Kidney capillary endothelial cell (primary cell): ENCODE results near the gene NR4A1.

Source experiments
- DNase-seq: peaks from one replicate; pipeline ENCODE4 v3.0.0-alpha.2; 2018; ENCODE audit warnings: low spot score

NR4A1 gene

DNA sequence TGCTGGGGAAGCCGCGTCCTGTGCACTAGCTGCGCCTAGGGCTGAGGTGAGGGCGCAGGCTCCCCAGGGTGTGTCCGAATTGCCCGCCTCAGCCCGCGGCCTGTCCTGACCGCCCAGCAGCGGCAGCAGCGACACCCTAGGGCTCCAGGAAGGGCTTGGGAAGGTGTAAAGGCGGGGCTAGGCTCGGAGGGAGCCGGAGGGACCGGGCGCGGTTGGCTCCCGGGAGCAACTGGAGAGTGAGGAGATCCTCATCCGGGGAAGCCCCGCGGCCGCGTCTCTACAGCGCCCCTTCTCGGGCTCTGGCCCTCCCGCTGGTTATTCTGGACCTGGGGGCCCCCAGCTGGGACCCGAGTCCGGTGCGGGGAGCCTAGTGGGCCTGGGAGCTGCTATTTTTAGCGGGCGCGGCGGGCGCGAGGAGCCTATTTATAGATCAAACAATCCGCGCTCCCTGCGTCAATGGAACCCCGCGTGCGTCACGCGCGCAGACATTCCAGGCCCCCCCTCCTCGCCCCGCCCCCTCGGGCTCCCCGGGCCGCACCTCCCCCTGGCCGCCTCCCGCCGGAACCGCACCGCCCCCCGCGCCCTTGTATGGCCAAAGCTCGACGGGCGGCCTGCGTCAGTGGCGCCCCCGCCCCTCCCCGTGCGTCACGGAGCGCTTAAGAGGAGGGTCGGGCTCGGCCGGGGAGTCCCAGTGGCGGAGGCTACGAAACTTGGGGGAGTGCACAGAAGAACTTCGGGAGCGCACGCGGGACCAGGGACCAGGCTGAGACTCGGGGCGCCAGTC, at the start of gene NR4A1:
TSS of gene NR4A1 (plus strand) at position 685 of the 784 bp plus-strand sequence. CDS start 2,887 bp downstream, outside the sequence.
- peak; percentile 91 for DNase-seq

DNA sequence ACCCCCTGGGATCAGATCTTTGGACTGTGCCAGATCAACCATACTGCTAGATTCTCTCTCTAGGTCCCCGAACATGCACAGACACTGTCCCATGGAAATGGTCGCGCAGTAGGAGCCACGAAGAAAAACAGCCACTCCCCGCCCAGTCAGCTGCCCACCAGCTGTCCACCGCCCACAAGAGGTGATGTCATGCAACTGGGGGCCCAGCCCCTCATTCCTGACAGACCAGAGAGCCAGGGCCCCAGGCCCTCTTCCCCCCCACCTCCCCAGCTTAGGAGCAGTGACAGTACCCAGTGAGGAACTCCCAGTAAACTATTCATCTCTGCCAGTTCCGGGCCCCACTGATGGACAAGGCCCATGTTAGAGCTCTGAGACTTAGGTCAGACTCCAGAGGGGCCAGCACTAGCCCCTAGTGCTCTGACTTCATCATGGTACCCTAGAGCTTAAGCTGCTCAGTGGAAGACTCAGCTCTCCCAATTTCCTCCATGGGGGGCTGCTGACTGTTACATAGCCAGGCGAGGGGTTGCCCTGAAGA, 48.2 kb upstream of the NR4A1 start:
- no peak for DNase-seq

DNA sequence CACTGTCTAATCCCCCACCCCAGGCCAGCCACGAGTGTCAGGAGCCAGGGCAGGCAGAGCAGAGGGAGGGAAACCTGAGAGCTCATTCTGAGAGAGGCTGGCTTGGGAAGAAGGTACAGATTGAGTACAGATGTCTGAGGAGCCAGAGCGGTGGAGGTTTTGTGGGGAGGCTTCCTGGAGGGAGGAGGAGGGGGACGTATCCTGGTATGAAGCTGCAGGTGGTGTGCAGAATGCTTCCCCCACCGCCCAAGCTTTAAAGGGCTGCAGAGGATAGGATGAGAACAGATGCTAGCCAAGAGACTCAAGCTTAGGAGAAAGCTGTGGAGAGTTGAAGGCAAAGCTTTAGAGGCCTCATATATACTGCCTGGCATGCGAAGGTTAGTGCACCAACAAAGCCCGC, 47.7 kb upstream of the NR4A1 start:
- no peak for DNase-seq

DNA sequence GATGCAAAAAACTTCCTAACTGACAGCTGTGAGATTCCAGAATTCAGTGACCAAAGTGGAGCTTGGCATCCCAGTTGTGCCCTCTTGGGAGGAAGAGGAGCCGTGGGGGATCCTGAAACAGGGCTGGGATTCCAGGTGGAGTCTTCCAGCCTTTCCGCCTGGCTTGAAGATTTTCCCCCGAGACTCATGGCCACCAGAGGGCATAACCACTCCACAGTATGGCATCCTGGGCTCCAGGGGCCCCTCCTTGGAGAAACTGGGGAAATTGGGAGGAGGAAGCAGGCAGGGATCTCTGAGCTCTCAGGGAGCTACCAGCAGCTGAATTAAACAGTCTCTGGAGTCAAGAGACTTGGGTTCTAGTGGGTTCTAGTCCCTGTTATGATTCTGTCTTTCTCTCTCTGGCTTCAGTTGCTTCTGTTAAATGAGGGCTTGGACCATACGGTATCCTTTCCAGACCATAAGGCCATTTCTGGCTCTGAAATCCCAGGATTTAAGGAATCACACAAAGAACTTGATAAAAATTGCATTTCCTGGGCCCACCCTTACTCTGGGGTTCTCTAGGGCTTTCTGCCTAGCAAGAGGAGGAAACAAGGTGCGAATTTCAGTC, 47.1 kb upstream of the NR4A1 start:
- DNase-seq, result peak; percentile 65

DNA sequence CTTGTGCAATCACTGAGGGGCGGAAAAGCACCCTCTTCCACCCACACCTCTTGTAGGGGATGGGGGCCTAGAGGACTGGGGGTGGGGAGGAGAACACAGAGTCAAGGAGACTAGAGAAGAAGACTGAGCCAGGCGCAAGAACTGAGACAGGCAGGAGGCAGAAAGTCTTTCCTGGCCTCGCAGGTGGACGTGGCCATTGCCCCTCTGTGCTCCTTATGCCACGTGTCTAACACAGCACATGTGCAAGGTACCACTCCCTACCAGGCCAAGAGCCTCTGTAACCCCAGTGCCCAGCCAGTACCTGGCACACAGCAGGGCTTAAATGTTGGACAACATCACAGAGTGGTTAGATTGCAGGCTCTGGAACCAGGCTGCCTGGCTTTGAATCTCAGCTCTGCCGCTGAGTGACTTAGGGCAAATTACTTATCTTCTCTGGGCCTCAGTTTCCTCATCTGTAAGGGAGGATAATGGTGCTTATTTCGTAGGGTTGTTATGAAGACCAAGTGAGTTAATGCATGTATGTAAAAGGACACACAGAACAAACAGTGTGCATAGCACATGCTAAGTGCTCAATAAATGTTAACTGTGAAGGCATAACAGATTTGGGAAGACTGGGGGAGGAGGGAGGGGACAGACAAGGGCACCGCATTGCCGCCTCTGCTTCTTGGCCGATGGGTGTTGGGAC, 45.9 kb upstream of the NR4A1 start:
- no peak for DNase-seq

DNA sequence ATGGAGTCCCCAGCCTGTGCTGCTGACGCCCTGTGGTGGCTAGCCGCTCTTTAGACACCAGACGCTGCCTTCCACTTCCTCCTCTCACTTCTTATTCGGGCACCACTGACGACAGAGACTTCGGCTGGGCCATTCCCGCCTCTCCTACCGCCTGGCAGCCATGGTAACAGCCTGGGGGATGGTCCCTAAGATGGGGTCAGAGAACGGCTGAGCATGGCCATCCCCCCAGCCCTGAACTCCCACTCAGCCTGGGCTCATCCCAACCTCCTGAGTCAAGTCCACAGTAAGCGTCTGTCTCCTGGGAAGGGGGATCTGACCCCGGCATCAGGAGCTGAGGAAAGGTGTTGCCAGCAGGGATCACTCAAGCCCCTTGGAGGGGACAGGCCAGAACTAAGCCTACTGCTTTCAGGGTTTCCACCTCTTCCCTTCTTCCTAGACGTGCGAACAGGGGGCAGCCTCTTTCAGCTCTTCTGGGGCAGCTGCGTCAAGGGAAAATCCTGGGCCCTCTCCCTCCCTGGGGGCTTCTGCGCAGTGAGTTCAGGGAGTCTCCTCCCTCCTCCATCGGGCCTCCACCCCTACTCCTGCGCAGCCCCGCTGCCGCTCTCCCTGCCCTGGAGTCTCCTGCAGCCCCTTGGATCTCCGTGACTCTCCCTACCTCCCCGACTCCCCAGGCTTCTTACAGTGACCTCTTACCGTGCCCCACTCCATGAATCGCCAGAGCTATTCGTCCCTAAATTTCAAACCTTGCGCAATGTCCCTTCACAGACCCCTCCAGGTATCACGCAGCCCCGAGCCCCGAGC, 45.1 kb upstream of the NR4A1 start:
- peak; percentile 68 for DNase-seq

DNA sequence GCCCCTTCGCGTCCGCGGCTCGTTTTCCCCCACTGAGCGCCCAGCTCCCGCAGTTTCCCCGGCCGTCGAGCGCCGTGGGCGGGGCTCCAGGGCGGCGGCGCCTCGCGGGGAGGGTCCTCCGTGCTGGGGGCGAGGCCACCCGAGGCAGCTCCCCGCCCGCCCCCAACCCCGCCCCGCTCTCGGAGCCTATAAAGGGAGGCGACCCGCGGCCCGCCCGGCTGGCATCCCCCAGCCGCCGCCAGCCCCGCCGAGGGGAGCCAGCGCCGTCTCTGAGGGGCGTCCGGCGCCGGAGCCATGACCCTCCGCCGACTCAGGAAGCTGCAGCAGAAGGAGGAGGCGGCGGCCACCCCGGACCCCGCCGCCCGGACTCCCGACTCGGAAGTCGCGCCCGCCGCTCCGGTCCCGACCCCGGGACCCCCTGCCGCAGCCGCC, 44.5 kb upstream of the NR4A1 start, which contains the start of gene TAMALIN:
TSS of gene TAMALIN (plus strand) at position 221 of the 432 bp plus-strand sequence. CDS start at position 295, 74 bp downstream.
- peak; percentile 77 for DNase-seq

DNA sequence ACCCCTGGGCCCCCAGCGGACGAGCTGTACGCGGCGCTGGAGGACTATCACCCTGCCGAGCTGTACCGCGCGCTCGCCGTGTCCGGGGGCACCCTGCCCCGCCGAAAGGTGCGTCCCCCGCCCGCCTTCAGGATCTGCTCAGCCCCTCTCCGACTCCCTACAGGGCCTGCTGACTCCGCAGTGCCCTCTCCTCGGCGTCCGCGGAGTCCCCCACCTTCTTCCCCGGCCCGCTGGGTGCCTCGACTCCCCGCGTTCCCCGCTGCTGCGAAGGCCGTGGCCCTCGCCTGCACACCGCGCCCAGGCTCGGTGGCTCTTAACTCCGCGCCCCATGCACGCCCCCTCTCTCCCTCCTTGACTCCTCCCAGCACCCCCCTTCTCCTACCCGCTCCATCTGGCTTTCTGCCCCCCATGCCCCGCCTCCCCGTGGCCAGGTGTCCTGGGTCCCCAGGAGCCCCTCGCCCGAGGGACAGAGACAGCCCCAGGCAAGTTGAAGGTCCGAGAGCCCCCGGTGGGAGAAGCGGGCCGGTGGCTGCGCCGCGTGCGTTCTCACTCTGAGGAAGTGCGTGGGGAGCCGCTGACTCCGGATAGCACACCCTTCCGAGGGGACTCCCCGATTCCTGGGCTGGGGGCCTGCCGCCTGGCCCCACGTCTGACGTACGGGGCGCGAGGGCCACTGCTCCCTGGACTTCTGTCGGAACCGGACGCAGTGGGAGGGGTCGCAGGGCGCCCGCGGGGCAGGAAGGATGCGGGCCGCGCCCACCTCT, 43.9 kb upstream of the NR4A1 start:
- peak; percentile 44 for DNase-seq

DNA sequence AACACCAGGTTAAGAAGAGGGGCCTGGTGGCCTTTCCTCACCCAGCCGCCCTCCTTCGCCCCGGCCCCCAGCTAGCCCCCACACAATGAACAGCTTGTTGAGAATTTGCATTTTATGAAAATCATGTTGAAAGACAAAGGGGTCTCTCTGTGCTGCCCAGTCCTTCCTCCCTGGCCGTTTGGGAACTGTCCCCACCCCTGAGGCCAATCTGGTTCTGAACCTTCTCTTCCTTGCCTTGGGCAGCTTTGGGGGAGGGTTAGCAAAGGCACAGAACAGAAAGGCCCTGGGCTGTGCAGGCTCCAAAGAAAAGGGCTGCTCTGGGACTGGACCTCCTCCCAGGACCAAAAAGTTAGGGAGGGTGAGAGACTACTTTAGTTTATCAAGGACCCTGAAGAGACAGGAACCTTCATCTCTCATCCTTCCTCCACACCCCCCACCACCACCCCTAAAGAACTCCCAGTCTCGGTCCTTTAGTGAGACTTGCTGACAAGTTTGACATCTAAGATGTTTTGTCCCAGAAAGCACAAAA, 43.2 kb upstream of the NR4A1 start:
- DNase-seq, result no peak

DNA sequence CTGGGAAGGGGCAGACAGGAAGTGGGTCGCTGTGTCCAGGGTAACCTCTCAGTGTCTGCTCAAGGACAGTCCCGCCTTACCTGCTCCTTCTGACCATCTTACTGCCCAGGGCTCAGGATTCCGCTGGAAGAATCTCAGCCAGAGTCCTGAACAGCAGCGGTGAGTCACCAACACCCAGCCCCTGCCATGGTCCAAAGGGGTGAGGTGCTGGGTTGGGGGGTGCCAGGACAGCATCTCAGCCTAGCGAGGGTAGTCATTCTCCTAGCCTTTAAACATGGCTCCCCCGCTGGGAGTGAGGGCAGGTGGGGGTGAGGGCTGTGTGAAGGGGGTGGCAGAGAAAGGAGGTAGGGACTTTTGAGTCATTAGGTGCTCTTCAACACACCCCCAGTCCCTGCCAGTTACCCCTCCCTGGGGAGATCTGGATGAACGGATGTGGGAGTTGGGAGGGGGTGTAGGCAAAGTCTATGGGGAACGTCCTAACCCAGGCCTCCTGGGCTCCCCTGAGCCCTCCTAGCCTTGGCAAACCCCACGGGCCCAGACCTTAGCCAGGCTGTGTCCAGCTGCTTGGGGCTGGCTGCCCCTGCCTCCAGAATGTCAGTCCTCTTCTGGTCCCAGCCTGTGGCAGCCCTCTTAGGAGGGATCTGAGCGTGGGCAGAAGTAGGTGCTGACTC, 42.0 kb upstream of the NR4A1 start:
- DNase-seq, result no peak

DNA sequence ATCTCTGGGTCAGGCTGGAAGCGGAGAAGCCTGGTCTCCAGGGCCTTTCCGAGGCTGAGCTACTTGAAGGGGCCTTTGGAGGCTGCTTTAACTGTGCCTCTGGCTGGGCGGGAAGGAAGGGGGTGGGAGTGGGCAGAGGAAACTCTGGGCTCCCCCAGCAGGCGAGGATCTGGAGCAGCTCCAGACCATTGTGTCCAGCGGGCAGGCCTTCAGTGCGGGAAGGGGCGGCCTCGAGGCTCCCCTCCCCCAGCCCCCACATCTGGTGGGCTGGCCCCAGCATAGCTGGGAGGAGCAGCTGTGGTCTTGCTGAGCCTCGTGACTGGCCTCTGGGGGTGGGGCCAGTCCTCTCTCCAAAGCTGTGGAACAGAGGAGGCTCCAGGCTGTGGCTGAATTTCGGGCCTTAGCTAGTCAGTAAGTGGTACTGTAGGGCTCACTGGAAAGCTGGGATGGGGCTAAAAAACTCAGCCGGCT, 41.1 kb upstream of the NR4A1 start:
- peak; percentile 64 for DNase-seq

DNA sequence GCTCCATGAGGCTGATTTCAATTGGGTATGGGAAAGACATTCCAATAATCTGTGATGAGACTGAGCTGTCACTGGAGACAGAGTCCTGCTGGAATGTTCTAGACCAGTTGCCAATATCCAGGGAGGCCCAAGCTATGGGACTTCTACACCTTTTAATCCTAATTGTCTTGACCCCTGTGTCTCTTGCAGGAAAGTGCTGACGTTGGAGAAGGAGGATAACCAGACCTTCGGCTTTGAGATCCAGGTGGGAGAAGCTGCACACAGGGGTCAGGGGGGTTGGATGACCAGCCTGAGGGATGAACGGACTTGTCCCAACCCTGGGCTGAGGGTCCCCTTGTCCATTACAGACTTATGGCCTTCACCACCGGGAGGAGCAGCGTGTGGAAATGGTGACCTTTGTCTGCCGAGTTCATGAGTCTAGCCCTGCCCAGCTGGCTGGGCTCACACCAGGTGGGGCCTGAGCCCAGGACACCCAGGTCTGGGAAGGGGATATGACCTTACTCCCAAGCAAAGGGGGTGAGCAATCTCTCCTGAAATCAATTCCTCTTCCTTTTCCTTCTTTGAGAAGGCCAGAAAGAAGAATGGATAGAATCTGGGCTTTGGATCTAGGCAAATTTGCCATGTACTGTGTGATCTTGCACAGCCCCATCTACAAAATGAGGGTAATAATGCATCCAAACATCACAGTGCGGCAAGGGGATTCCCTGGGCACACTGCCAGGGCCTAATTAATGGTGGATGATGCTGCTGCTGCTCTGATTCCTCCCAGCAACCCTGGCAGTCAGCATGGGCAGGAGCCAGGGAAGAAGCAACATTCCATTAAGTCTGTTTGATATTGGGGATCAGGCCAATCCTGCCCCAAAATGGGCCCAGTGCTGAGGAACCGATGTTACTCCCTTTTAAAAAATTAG, 40.3 kb upstream of the NR4A1 start:
- no peak for DNase-seq

DNA sequence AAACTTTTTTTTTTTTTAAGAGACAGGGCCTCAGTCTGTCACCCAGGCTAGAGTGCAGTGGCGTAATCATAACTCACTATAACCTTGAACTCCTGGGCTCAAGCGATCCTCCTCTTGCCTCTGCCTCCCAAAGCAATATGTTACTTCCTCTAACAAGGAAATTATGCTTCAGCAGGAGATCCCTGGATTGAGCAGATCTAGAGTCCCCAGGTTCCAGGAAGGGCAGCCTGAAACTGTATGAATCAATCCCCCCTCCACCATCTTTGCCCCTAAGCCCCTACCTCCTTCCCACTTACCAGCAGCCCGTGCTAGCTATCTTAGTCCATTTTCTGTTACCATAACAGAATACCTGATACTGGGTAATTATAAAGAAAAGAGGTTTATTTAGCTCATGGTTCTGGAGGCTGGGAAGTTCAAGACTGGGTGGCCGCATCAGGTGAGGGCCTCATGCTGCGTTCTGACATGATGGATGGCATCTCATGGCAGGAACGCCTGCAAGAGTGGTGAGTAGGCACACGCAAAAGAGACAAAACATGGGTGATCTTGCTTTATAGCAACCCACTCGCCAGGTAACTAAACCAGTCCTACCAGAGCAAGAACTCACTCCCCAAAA, 39.5 kb upstream of the NR4A1 start:
- no peak for DNase-seq

DNA sequence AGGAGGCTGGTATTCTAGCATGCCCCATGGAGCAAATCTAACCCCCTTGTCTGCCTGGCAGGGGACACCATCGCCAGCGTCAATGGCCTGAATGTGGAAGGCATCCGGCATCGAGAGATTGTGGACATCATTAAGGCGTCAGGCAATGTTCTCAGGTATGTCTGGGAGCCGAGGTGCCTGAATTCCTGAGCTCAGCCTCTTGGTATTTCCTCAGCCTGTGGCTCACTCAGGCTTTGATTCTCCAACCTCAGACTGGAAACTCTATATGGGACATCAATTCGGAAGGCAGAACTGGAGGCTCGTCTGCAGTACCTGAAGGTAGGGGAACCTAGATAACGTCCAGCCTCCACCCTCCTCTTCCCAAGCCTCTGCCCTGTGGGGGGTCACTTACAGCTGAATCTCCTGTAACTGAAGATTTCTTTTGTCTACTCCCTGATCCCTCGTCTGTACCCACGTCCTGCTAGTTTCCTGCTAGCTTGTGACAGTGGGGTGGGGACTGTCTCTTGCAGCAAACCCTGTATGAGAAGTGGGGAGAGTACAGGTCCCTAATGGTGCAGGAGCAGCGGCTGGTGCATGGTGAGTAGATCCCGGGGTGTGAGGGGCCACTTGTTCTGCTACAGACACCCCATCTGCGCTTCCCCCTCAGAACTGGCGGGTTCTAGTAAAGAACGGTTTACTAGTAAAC, 37.5 kb upstream of the NR4A1 start:
- no peak for DNase-seq

DNA sequence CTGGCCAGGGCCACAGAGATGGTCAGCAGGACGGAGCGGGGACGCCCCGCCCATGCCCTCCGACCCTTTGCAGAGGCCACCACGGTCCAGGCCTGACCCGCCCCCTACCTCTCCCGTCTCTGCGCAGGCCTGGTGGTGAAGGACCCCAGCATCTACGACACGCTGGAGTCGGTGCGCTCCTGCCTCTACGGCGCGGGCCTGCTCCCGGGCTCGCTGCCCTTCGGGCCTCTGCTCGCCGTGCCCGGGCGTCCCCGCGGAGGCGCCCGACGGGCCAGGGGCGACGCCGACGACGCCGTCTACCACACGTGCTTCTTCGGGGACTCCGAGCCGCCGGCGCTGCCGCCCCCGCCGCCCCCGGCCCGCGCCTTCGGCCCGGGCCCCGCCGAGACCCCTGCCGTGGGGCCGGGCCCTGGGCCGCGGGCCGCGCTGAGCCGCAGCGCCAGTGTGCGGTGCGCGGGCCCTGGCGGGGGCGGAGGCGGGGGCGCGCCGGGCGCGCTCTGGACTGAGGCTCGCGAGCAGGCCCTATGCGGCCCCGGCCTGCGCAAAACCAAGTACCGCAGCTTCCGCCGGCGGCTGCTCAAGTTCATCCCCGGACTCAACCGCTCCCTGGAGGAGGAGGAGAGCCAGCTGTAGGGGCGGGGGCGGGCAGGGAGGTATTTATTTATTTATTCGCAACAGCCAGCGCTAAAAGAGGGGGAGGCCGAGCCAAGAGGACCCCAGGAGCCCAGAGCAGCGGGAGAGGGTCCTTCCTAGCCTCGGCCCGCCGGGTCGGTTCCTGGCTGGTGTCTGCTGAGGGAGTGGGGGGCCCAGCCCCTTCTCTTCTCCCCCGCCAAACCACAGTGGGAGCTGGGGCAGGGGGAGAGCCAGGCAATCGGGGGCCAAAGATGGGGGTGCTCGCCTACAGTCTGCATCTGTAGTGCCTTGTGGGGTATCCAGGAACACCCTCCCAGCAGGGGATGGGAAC, 36.4 kb upstream of the NR4A1 start:
- no peak for DNase-seq

DNA sequence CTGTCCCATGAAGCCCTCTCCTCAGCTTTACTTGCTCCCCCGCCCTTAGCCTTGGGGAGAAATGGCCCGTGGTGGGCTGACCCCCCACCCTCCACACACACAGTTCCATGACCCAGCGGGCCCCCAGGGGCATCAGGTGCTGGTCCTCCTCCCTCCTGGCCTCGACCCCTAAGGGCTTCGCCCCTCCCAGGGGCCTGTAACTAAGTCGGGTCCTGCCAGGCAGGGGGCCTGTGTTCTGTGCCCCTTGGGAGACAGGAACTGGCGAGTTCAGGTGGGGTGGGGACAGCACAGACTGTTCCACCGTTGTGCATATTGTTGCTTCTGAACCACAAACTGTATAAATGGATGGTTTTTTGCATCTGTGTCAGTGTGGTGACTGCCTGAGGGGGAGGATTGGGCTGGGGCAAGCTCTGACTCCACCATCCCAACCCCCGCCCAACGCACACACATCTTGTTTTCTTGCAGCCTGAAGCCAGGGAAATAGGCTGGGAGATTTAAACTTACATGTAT, 35.7 kb upstream of the NR4A1 start:
- no peak for DNase-seq
